Activated CD4-positive, alpha-beta T cell treated with anti-CD3 and anti-CD28 coated beads for 4 hours (primary cell): ENCODE measurements around the gene ERCC3.
"Not testable (repeated sequence)": the region's sequence is repeated elsewhere in the genome, so short reads cannot be mapped to it uniquely, and the experiment has no call there.

ENCODE experiments used
- DNase-seq, 2 donors: peaks; one replicate each; pipeline ENCODE4 v3.0.0-alpha.2; 2020

The ERCC3 gene

DNA sequence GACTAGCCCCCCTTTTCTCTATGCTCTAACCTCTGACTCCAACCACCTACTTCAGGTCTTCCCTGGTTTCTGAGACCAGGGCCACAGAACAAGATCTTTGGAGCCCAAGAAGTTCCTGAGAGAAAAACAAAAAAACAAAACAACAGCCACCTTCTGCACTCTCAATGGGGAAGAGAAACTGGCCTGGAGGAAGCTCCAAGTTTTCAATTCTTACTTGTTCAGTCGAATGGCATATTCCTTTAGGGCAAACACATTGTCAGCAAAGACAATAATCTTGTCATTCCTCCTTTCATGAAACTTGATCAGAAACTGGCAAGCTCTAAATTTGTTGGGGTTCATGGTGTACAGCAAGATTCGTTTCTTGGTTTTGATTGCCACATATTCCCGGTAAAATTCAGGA, 15.0 kb downstream of the ERCC3 start:
- no peak for DNase-seq

DNA sequence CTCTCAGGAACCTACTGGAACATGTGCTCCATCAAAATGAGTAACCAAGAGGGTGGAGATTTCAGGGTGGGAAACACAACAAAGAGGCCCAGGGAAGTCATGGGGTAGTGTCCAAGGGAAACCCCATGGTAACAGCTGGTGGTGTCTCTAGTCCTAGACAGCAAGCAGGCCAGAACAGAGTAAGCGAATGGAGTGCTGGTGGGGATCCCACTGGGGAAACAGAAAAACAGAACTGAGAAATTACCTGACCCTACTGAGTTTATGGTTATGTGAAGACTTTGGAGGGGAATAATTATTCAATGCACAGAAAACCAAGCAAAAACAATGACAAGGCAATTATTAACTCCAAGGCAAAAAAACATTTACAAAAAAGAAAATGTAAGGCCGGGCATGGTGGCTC, 16.9 kb downstream of the ERCC3 start:
- no peak for DNase-seq

DNA sequence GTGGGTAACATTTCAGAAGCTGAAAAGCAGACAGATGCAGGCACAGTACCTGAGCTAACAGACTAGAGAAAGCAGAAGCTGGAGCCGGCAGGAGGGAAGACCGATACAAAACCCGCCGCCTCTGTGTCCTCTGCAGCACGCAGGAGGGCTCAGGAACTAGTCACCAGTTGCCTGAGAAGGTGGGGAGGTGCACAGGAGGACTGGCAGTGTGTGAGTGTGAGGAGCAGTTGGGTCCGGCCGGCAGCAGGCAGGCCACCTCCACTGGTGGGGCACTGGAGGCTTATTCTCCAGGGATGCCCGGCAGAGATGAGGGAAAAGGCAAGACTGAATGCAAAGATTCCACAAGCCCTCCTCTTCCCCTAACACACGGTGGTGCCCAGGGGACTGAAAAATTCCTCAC, 18.2 kb downstream of the ERCC3 start:
- no peak for DNase-seq

DNA sequence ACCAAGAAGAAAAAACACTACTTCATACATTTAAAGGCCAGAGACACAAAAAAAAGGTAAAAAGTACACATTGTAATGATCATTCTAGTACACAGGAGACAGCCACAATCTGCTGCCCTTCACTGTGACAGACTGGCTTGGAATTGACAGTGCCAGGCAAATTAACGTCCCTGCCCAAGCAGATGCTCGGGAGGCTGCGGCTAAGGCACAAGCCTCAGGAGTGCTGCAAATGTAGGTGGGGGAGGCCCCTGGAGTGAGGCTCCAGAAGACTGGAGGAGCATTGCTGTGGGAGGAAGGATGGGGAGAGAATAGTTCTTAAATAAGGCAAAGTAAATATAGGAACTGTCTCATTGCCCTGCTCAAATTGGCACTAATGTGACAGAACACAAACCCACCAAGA, 18.6 kb downstream of the ERCC3 start:
- DNase-seq, result no peak

DNA sequence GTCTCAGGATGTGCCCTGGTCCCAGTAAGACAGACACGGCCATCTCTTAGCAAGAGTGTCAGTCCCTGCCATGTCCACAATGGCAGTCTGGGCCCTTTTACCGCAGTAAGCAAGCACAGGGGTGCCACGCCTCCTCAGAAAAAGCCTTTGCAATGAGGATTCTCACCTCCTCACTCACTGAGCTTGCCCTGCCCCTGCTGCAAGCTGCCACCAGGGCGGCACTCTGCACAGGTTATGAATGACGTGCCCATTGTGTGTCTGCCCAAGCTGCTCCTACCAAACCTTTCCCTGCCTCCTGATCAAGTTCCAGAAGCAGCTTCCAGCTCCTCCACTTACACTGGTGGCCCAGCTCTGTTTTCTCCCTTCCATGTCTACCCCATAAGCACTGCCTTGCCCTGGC, 23.3 kb downstream of the ERCC3 start:
- DNase-seq, result no peak

DNA sequence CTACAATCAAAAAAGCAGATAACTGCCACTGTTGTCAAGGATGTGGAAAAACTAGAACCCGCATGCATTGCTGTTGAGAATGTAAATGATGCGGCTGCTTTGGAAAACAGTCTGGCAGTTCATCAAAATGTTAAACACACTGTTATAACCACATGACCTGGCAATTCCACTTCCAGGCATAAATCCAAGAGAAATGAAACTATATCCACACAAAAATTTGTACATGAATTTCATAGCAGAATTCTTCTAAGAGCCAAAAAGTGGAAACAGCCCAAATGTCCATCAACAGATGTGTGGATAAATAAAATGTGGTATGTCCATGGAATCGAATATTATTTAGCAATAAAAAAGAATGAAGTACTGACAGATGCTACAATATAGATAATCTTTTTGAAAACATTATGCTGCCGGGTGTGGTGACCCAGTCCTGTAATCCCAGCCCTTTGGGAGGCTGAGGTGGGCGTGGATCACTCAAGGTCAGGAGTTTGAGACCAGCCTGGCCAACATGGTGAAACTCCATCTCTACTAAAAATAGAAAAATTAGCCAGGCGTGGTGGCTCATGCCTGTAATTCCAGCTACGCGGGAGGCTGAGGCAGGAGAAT, 32.0 kb downstream of the ERCC3 start:
- DNase-seq, result no peak

DNA sequence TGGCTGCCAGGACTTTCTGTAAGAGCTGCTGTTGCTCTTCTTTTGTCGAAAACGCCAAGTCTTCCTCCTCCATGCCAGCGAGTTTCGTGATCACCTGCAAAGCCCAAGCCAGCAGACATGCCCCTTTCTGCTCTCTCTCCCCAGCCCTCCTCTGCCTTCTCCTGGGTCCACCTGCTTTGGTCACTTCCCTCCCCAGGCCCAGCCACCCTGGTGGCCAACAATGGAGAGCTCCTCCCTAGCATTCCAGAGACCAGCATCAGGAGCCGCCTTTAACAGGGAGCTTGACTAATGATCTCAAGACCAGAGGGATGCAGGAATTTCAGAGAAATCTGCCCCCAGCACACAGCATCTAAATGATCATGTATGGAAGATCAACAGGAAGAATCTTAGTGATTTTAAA, 34.6 kb downstream of the ERCC3 start:
- DNase-seq, result no peak

DNA sequence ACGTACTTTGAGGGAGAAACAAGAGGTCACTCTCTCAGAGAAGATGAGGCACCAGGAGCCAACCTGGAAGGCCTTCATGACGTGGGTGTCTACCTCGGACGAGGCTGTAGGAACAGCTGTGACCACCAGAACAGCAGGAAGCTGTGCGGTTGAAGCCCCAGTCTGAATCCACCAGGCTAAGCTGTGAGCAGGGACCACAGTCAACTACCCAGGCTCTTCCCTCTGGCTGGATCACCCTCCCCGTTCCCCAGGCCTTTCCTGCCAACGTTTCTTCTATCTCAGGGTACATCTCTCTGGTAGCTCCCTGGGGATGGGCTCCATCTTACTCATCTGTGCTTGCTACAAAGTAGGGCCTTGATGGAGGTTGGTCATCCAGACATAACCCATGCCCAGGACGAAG, 37.1 kb downstream of the ERCC3 start:
- no peak for DNase-seq

DNA sequence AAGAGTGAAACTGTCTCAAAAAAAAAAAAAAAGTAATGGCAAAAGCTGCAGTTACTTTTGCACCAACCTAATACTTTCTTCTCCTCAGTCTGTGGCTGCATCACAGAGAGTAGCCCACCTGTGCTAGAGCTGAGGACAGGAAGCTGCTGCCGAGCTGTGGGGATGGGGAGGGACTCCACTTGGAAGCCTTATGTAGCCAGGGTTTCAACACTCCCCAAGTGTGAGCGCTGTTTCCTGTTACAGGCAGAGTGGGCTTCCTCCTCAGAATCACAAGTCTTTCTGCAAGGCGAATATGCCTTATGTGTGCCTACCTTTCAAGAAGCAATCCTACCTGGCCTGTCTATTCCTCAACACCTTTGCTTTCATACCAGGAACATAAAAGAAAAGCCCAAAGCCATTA, 37.6 kb downstream of the ERCC3 start:
- no peak for DNase-seq

DNA sequence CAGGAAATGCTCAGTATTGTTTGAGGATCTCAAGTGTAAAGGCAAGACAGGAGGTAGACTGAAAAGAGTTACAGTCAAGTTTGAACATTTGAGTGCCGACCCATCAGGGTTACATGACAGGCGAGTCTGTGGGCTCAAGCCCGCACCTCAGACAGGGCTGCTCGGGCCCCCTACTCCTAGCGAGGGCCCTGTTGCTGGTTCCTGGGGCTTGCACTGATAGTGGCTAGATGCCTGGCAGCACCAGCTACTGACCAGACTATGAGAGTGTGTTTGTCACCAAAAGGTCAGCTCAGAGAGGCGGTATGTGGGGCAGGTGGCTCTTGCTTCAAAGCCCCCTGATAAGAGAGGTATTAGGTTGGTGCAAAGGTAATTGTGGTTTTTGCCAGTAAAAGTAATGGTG, 38.2 kb downstream of the ERCC3 start:
- no peak for DNase-seq

DNA sequence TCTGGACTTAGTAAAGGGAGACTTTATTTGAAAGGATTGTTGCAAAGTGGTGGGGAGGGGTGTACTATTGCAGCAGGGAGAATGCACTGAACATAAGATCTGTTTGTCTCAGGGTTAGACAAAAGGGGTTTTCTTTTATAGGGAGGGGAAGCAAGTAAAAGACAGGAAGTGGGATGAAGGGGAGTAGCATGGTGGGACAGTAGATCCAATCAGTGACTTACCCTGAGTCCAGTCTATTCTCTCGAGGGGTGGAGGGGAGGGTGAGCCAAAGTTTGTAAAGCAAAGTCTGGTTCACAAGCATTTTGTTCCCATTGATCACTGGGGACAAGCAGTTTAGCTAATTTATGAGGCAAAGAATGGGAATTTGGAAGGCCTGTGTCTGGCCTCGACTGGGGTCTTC, 38.8 kb downstream of the ERCC3 start:
- DNase-seq, result no peak

DNA sequence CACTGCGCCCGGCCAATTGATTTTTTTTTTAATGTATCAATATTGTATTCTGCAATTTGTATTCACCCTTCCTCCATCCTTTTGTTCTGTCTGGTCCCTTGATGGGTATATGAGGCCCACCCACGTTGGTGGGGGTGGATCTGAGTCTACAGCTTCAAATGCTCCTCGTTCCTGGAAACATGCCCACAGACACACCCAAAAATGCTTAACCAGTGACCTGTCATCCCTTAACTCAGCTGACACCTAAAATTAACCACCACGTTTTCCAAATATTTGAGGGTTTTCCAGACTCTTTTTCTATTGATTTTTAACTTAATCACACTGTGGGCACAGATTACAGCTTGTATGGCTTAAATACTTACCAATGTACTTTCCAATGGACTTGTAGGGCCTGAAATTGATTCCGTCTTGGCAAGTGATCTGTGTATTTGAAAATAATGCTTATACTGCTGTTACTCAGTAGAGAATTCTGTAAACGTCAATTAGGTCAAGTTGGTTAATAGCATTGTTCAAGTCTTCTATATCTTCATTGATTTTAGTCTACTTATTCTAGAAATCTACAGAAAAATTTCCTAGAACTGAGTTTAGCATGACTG, 39.5 kb downstream of the ERCC3 start:
- no peak for DNase-seq

DNA sequence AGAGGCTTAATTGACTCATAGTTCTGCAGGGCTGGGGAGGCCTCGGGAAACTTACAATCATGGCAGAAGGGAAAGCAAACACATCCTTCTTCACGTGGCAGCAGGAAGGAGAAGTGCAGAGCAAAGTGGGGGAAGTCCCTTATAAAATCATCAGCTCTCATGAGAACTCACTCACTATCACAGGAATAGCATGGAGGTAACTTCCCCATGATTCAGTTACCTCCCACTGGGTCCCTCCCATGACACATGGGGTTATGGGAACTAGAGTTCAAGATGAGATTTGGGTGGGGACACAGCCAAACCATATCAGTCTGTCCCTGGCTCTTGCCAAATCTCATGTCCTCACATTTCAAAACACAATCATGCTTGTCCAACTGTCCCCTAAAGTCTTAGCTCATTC, 52.8 kb downstream of the ERCC3 start:
- DNase-seq, result not testable (repeated sequence)

DNA sequence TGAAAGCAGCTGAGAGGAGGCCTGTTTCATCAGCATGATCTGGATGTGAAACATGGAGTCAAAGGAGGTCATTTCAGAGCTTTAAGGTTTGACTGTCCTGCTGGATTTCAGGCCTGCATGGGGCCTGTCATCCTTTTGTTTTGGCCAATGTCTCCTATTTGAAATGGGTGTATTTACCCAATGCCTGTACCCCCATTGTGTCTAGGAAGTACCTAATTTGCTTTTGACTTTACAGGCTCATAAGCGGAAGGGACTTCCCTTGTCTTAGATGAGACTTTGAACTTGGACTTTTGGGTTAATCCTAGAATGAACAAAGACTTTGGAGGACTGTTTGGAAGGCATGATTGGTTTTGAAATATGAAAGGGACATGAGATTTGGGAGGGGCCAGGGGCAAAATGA, 54.5 kb downstream of the ERCC3 start:
- DNase-seq, result no peak

DNA sequence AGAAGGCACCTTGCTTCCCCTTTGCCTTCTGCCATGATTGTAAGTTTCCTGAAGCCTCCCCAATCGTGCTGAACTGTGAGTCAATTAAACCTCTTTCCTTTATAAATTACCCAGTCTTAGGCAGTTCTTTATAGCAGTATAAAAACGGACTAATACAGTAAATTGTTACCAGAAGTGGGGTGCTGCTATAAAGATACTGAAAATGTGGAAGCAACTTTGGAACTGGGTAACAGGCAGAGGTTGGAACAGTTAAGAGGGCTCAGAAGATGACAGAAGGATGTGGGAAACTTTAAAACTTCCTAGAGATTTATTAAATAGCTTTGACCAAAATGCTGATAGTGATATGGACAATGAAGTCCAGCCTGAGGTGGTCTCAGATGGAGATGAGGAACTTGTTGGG, 56.2 kb downstream of the ERCC3 start:
- DNase-seq, result not testable (repeated sequence)

DNA sequence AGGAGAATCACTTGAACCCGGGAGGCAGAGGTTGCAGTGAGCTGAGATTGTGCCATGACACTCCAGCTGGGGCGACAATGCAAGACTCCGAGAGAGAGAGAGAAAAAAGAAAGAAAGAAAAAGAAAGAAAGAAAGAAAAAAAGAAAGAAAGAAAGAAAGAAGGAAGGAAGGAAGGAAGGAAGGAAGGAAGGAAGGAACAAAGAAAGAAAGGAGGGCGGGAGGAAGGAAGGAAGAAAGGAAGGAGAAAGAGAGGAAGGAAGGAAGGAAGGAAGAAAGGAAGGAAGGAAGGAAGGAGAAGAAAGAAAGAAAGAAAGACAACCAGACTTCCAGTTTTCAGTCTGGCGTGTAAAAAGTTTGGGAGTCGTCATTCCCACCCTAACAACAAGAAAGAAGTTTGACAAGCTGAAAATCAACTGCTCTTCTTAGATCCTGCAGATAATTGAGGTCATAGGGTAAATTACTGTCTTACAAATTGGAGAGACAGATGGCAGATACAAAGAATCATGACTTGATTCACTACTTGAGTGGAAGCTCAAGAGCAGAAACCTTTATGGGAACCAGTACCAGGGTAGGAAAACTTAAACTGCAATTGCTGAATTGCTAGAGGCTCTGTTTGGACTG, 58.8 kb downstream of the ERCC3 start:
- no peak for DNase-seq

DNA sequence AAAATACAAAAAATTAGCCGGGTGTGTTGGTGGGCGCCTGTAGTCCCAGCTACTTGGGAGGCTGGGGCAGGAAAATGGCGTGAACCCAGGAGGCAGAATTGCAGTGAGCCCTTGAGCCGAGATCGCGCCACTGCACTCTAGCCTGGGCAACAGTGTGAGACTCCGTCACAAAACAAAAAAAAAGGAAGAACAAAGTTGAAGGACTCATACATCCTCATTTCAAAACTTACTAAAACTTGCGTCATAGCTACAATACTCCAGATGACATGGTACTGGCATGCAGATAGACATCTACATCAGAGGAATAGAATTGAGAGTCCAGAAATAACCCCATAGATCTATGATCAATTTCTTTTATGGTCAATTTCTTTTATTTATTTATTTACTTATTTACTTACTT, 60.2 kb downstream of the ERCC3 start:
- no peak for DNase-seq

DNA sequence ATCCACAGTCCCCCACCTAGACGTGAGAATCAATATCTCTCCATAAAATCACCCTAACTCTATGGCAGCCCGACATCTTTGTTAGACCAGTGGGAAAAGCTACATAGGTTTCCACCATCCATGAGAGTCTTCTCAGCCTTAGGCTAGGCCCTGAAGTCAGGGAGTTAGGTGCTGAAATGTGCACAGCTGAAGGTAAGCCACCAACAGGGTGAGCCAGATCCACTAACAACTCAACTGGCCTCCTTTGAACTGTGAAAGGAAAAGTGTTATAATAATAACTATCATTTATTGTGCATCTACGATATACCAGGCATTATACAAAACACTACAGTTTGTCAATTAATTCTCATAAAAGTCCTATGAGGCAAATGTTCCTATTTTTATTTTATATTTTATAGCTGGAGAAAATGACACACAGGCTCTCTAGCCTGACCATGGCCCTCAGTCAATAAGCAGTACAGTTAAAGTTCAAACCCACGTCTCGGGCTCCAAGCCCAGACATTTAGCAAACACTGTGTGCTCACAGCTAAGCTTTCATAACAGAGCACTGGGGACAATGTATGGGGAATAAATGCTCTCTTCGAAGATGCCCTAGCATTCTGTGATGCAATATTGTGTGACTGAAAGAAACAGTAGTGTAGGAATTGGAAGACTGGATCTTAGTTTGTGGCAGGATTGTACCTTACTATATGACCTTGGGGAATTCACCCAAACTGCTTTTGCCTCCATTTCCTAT, 62.6 kb downstream of the ERCC3 start:
- DNase-seq, result no peak

DNA sequence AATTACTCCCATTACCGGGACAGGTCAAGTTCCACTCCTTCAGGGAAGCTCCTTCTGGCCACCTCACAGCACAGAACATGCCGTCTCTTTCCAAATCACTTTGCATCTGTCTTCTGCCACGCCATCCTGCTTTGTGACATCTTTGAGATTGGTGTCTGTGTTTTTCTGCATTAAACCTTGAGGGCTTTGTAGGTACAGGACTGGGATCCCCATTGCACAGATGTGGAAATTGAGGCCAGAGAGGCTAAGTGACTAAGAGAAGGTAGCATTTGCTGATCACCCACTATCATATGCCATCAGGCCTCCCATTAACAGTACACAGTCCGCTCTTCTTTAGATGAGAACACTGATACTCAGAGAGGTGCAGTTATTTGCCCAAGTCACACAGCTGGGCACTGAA, 64.4 kb downstream of the ERCC3 start:
- no peak for DNase-seq

DNA sequence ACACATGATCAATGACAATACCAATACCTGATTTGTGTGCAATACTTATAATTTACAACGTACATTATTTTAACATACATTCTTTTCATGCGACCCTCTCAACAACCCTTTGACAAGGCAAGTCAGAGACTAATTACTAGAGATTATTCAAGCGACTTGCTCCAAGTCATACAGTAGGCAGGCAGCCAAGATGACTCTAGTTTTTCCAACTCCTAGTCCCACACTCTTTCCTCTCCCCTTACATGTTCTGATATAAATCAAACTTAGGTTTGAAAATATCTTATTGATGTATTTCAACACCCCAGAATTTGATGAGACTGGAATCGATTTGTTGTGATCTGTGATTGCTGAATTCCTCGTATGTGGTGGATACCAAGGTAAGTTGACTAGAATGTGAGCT, 65.8 kb downstream of the ERCC3 start:
- DNase-seq, result no peak

DNA sequence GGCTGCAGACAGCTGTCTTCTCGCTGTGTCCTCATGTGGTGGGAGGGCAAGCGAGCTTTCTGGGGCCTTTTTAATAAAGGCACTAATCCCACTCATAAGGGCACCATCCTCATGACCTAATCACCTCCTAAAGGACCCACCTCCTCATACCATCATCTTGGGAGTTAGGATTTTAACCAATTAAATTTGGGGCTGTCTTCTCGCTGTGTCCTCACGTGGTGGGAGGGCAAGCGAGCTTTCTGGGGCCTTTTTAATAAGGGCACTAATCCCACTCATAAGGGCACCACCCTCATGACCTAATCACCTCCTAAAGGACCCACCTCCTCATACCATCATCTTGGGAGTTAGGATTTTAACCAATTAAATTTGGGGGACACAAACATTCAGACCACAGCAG, 66.7 kb downstream of the ERCC3 start:
- DNase-seq, result not testable (repeated sequence)

DNA sequence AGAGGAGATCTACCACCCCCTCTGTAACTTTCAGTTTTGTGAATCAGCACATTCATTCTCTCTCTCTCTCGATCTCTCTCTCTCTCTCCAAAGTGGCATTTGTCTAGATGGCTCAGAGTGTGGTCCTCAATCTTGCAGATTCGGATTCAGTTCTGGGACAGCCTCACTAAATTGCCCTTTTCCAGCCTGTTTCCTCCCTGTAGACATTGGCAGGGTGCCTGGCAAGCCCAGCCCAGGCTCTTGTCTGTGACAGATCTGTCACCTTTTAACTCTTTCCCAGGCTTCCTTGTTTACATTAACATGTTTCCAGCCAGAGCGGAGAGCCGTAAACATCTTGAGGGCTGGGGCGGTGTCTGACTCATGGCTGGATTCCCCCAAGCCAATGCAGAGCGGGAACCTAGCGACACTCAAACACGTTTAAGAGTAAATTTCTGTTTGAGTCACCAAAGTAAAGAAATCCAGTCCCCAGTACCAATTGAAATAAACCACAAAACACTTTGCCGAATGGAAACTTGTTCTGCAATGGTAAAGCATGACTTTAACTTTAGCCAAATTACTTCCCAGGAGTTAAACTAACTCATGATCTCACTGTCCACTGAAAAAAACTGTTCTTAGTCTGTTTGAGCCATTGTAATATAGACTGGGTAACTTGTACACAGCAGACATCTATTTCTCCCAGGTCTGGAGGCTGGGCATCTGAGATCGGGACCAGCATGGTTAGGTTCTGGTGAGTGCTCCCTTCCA, 67.3 kb downstream of the ERCC3 start:
- DNase-seq, result peak in 1 of 2 donors; percentile 4

DNA sequence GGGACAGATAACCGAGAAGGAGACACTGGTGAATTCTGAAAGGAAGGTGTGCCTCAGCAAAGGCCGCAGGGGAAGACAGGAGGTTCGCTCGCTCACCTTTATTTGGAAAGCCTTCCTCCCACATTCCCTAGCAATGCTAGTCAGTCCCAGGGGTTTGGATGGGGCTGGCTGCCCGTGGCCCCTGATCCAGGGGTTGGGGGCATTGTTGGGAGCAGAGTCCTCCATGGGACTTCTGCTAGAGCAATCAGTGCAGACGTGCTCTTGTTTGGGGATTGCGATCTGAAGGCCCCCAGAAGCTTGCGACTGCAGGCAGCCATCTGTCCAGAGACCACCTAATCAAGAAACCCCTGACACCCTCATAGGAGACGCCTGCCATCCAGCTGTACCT, 67.8 kb downstream of the ERCC3 start:
- no peak for DNase-seq
